Calu3 (cell line): ENCODE results near the gene ICA1L. TPM values are rescaled to one million over a fixed set of nuclear protein-coding genes. Genes with fewer than 3 reads are reported as not detected.

Source experiments
- BruUV-seq: library from RNA; stranded (reverse); fragments of 400-500 nt; replicated peaks from 2 replicates; lab custom pipeline; 2021; lab: Mats Ljungman, UMichigan
- CTCF ChIA-PET: fragments of 300-600 bp; sonication (Branson Sonifier 250); formaldehyde crosslinking; loops from one replicate; lab custom pipeline; 2022; ENCODE audit warnings: antibody characterized with exemption; lab: Charles Lee
- DNase-seq: peaks from one replicate; pipeline ENCODE4 v3.0.0; 2022
- H3K27ac Mint-ChIP-seq: one replicate; pipeline ENCODE4 v1.8.0; 2022; ENCODE audit warnings: mixed read lengths; ENCODE audit not compliant: unreplicated experiment
- H3K27me3 Mint-ChIP-seq: one replicate; pipeline ENCODE4 v1.8.0; 2022; ENCODE audit warnings: mixed read lengths; ENCODE audit not compliant: unreplicated experiment
- H3K36me3 Mint-ChIP-seq: one replicate; pipeline ENCODE4 v1.8.0; 2022; ENCODE audit warnings: mild to moderate bottlenecking, moderate library complexity, mixed read lengths; ENCODE audit not compliant: insufficient read depth, unreplicated experiment
- H3K4me1 Mint-ChIP-seq: one replicate; pipeline ENCODE4 v1.8.0; 2022; ENCODE audit warnings: mild to moderate bottlenecking, low read depth, mixed read lengths; ENCODE audit not compliant: unreplicated experiment
- H3K4me3 Mint-ChIP-seq: one replicate; pipeline ENCODE4 v1.8.0; 2022; ENCODE audit warnings: mild to moderate bottlenecking, low read depth, moderate library complexity, mixed read lengths; ENCODE audit not compliant: unreplicated experiment
- H3K9me3 Mint-ChIP-seq: one replicate; pipeline ENCODE4 v1.8.0; 2022; ENCODE audit warnings: low read depth, mixed read lengths; ENCODE audit not compliant: unreplicated experiment
- CTCF ChIP-seq: fragments of 200-600 bp; IDR thresholded peaks from one replicate; pipeline ENCODE4 v1.8.0; 2022; ENCODE audit warnings: antibody characterized with exemption; ENCODE audit not compliant: unreplicated experiment
- intact Hi-C: fragments of 100-400 bp; cut with micrococcal nuclease; formaldehyde crosslinking; loops from one replicate; pipeline ENCODE4 v1.10.0; 2022; ENCODE audit not compliant: unreplicated experiment
- total RNA-seq: library from RNA; stranded (reverse); gene quantifications from 2 replicates; pipeline ENCODE4 v1.2.3, GENCODE V29; 2022

Gene ICA1L
- total RNA-seq, 1 experiment from 2014 or later, result 1.3 TPM

DNA sequence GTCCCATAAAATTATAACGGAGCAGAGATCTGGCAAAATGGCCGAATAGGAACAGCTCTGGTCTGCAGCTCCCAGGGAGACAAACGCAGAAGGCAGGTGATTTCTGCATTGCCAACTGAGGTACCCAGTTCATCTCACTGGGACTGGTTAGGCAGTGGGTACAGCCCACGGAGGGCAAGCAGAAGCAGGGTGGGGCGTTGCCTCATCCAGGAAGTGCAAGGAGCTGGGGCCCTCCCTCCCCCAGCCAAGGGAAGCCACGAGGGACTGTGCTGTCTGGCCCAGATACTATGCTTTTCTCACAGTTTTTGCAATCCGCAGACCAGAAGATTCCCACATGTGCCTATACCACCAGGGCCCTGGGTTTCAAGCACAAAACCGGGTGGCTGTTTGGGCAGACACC lies 22.8 kb downstream of the ICA1L start:
- no TSS peak for BruUV-seq
- intact Hi-C loops, result no loop called here
- H3K4me1 Mint-ChIP-seq, result no peaks in the 10 kb centered on the region
- CTCF ChIA-PET, result no interaction called here
- no peak overlapping the region for H3K27ac Mint-ChIP-seq
- no peaks in the 10 kb centered on the region for H3K9me3 Mint-ChIP-seq
- TF ChIP-seq CTCF, result no peak
- no peaks in the 10 kb centered on the region for H3K36me3 Mint-ChIP-seq
- H3K4me3 Mint-ChIP-seq, result no peak overlapping the region
- no peak for DNase-seq
- no peaks in the 10 kb centered on the region for H3K27me3 Mint-ChIP-seq

GRCh38 chr2:202847693-202848524 lies 23.7 kb downstream of the ICA1L start:
- no peaks in the 10 kb centered on the region for H3K4me1 Mint-ChIP-seq
- TF ChIP-seq CTCF, result no peak
- H3K9me3 Mint-ChIP-seq, result no peaks in the 10 kb centered on the region
- CTCF ChIA-PET, result no interaction called here
- intact Hi-C loops, result no loop called here
- no peaks in the 10 kb centered on the region for H3K36me3 Mint-ChIP-seq
- H3K27me3 Mint-ChIP-seq, result no peaks in the 10 kb centered on the region
- DNase-seq, result no peak
- H3K27ac Mint-ChIP-seq, result no peak overlapping the region
- BruUV-seq, result no TSS peak
- H3K4me3 Mint-ChIP-seq, result no peak overlapping the region

- intact Hi-C loops, result no loop called here
- DNase-seq, result no peak
- peaks cover under 1% of the 10 kb centered on the region for H3K4me1 Mint-ChIP-seq
- no peaks in the 10 kb centered on the region for H3K27me3 Mint-ChIP-seq
- BruUV-seq, result no TSS peak
- TF ChIP-seq CTCF, result no peak
- H3K4me3 Mint-ChIP-seq, result no peak overlapping the region
- H3K27ac Mint-ChIP-seq, result no peak overlapping the region
- peaks cover 2% of the 10 kb centered on the region for H3K9me3 Mint-ChIP-seq
- H3K36me3 Mint-ChIP-seq, result no peaks in the 10 kb centered on the region
- CTCF ChIA-PET, result no interaction called here
Observed at GRCh38 chr2:202844656-202845055, 26.9 kb downstream of the ICA1L start.

DNA sequence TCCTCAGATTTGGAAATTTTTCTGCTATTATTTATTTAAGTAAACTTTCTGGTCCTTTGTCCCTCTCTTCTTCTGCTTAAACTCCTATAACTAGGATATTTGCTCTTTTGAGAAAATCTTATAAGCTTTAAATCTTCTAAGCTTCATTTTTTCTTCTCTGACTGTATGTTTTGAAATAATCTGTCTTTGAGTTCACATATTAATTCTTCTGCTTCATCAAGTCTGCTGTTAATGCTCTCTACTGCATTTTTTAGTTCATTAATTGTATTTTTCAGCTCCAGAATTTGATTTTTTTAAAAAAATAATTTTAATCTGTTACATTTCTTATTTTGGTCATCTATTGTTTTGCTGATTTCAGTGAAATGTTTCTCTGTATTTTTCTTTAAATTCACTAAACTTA lies 28.9 kb downstream of the ICA1L start:
- no peaks in the 10 kb centered on the region for H3K27me3 Mint-ChIP-seq
- no peaks in the 10 kb centered on the region for H3K36me3 Mint-ChIP-seq
- BruUV-seq, result no TSS peak
- DNase-seq, result no peak
- no peak overlapping the region for H3K27ac Mint-ChIP-seq
- no peak for TF ChIP-seq CTCF
- no peak overlapping the region for H3K4me3 Mint-ChIP-seq
- CTCF ChIA-PET, result interaction anchor here (0.6 kb wide), 1 partner anchor 817 kb away, joined by 3 read pairs; no protein-coding TSS in a partner anchor
- peaks cover 2% of the 10 kb centered on the region for H3K9me3 Mint-ChIP-seq
- peaks cover 9% of the 10 kb centered on the region for H3K4me1 Mint-ChIP-seq
- intact Hi-C loops, result no loop called here
